Aorta (tissue), 5 donors: ENCODE results near the gene FBLN5. TPM values are rescaled to one million over a fixed set of nuclear protein-coding genes. Genes with fewer than 3 reads are reported as not detected.
"Not testable (repeated sequence)": the region's sequence is repeated elsewhere in the genome, so short reads cannot be mapped to it uniquely, and the experiment has no call there.

Experiments
- ATAC-seq: fragments of 200-7000 bp; cut with Tn5 transposase; one replicate; pipeline ENCODE4 v1.9.1; 2022; ENCODE audit warnings: moderate library complexity; ENCODE audit not compliant: low FRiP score
- DNase-seq, 2 donors: peaks; one replicate each; pipeline ENCODE4 v3.0.0-alpha.2; 2020
- H3K27ac ChIP-seq, 2 donors: one replicate each; pipeline ENCODE4 v1.5.1; 2013; ENCODE audit warnings: low read length in 2 of 2, mild to moderate bottlenecking in 2 of 2, moderate library complexity in 2 of 2, control low read depth in 1 of 2, inconsistent platforms in 1 of 2, low read depth in 1 of 2
- H3K27me3 ChIP-seq, 2 donors: one replicate each; pipeline ENCODE4 v1.6.1; 2013; ENCODE audit warnings: control low read depth in 1 of 2, low read length in 1 of 2, mild to moderate bottlenecking in 1 of 2, moderate library complexity in 1 of 2; ENCODE audit not compliant: insufficient read depth in 2 of 2, control insufficient read depth in 1 of 2
- H3K36me3 ChIP-seq, 2 donors: one replicate each; pipeline ENCODE4 v1.6.1; 2013; ENCODE audit warnings: control low read depth in 1 of 2, low read length in 1 of 2, mild to moderate bottlenecking in 1 of 2; ENCODE audit not compliant: insufficient read depth in 2 of 2, control insufficient read depth in 1 of 2
- H3K4me1 ChIP-seq, 2 donors: one replicate each; pipeline ENCODE4 v1.6.1; 2013; ENCODE audit warnings: low read length in 2 of 2, control low read depth in 1 of 2, mild to moderate bottlenecking in 1 of 2, moderate library complexity in 1 of 2; ENCODE audit not compliant: insufficient read depth in 2 of 2, control insufficient read depth in 1 of 2
- H3K4me3 ChIP-seq, 2 donors: one replicate each; pipeline ENCODE4 v1.5.1; 2013; ENCODE audit warnings: low read length in 2 of 2, control low read depth in 1 of 2, mild to moderate bottlenecking in 1 of 2
- H3K9me3 ChIP-seq: one replicate; pipeline ENCODE4 v1.6.1; 2013; ENCODE audit warnings: mild to moderate bottlenecking, low read length; ENCODE audit not compliant: control insufficient read depth
- WGBS, 2 donors: extraction: QIAGEN DNeasy Blood & Tissue Kit; methylation state at CpG; one replicate each; pipeline ENCODE4 v1.1.7; 2013; 5-methylcytosine and 5-hydroxymethylcytosine counted together
- intact Hi-C, 2 donors: fragments of 100-400 bp; cut with DNase I; formaldehyde crosslinking; loops; one replicate each; pipeline versions ENCODE4 v1.14.2 to v1.15.0; 2022
- polyA plus RNA-seq, 2 donors: library from polyadenylated mRNA; stranded (reverse); fragments of 200-250 nt; gene quantifications; one replicate each; pipeline ENCODE4 v1.2.3, GENCODE V29; 2013
- total RNA-seq, 2 donors: library from RNA; stranded (reverse); fragmentation: NEBNext Ultra II Directional; extraction: Animal tissue kit (Norgen Biotek cat#: 25700); gene quantifications; one replicate each; pipeline ENCODE4 v1.2.1, GENCODE V29; 2021
- donor health status: healthy with polysubstance abuse.
- donor health status: Bipolar disorder and iron deficiency.
- donor health status: DM: no; HTN: no; CAD: no.
- donor health status: DM: no; HTN: no; CAD: no.
- donor health status: DM: yes; HTN: yes; CAD: no.

The FBLN5 gene
- total and polyA plus RNA-seq, 4 donors: 375 to 735 (median 419) TPM

DNA sequence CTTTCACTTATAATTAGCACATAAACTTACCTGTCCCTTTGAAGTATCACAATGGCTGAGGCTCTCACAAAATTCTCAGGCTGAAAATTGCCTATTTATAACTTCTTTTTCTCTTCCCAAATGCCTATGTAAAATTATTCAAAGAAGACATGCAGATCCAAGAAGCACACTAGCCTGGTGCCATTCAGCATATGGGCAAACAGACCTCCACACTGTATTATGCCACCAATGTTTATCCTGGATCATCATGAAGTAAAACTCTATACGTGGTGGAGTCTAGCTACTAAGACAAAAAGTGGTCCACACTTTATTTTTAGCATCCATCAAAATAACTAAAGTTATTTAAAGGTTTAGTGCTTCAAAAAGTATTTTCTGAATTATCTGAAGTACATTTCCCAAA, 95.9 kb downstream of the FBLN5 start:
- no peak for ATAC-seq
- H3K4me1 ChIP-seq: peaks cover 0 to 3% of the 10 kb centered on the region in 2 donors
- no peak overlapping the region for H3K27ac ChIP-seq
- H3K4me3 ChIP-seq: no peak overlapping the region
- WGBS, 2 donors: 2 to 9% methylated on average over 1 of the region's 1 CpG
- H3K36me3 ChIP-seq: no peaks in the 10 kb centered on the region
- H3K9me3 ChIP-seq: no peaks in the 10 kb centered on the region
- intact Hi-C loops: no loop called here
- H3K27me3 ChIP-seq: no peaks in the 10 kb centered on the region
- DNase-seq: no peak

DNA sequence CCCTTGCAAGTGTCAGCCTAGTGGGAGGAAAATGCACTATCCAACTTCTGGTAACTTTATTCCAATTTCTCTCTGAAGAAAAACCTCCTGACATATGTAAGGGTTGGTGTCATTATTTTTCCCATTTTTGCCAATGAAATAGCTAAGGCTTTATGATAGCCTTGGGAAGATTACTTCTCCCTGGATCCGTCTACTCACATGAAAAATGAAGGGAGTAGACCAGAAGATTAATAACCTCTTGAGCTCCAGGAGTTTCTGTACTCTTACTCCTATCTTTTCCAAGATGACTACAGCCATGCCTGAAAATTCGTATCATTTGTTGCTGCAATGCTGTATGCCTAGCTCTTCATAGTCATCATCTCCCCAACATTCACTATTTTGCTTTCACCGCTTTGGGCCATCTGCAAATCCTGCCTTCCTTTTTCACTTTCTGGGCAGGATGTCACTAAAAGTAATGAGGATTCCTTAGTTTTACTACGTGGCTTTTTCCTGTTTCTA, 98.9 kb downstream of the FBLN5 start:
- Histone ChIP-seq H3K4me1 (peaks cover 0 to 3% of the 10 kb centered on the region in 2 donors), H3K9me3 (no peaks in the 10 kb centered on the region), H3K4me3 (no peak overlapping the region), H3K27ac (no peak overlapping the region), H3K36me3 (no peaks in the 10 kb centered on the region), H3K27me3 (no peaks in the 10 kb centered on the region)
- intact Hi-C loops: no loop called here
- WGBS, 2 donors: 87 to 89% methylated on average over 4 of the region's 4 CpGs
- no peak for DNase-seq
- no peak for ATAC-seq

DNA sequence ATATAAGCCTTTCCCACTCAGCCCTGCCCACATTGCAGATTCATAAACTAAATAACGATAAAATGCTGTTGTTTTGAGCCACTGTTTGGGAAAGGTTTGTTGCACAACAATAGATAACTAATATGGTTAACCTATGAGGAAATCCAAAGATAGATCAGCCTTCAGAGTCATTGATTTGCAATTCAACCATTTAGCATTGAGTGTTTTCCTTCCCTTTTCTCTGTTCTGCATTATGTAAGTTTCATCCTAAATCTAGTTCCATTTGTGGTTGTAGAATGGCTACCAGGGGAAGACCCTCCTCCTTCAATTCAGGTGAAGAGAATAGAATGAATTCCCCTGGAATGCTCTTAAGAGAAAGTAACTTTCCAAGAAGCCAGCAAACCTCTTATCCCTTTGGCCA, 99.8 kb downstream of the FBLN5 start:
- WGBS, 2 donors: 88 to 90% methylated on average over 1 of the region's 1 CpG
- H3K27me3 ChIP-seq: no peaks in the 10 kb centered on the region

DNA sequence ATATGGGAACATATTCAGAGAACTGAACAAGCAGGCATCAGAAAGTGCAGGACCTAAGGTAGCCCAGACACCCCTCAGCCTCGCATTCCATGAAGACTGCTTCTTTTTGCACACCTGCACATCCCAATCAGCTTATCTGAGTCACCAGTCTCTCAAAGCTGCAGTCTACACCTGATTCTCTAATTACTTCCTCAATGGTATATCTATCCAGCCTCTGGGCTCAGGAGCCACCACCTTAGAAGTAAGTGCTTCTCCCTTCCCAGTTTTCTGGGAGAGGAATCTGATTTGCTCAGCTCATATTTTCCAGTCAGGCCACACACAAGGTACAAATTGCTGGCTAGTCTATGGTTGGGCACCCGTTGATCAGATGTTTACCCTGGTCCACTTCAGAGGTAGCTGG, 101.8 kb downstream of the FBLN5 start:
- 86 to 89% methylated on average over 2 of the region's 2 CpGs for WGBS, 2 donors
- intact Hi-C loops: no loop called here
- ATAC-seq (no peak), DNase-seq (no peak)
- H3K36me3 ChIP-seq: no peaks in the 10 kb centered on the region
- no peak overlapping the region for H3K27ac ChIP-seq
- H3K9me3 ChIP-seq: no peaks in the 10 kb centered on the region
- H3K4me3 ChIP-seq: no peak overlapping the region
- peaks cover 0 to 5% of the 10 kb centered on the region in 2 donors for H3K4me1 ChIP-seq
- H3K27me3 ChIP-seq: no peaks in the 10 kb centered on the region

More for the DNA sequence above, 99.8 kb downstream of the FBLN5 start:
- Histone ChIP-seq H3K9me3 (no peaks in the 10 kb centered on the region), H3K36me3 (no peaks in the 10 kb centered on the region), H3K4me1 (peaks cover 0 to 3% of the 10 kb centered on the region in 2 donors), H3K4me3 (no peak overlapping the region), H3K27ac (no peak overlapping the region)
- intact Hi-C loops: no loop called here
- no peak for ATAC-seq
- no peak for DNase-seq

GRCh38 chr14:91845056-91845455, 102.4 kb downstream of the FBLN5 start:
- H3K4me1 ChIP-seq, H3K9me3 ChIP-seq, ATAC-seq, intact Hi-C loops, H3K27ac ChIP-seq, DNase-seq, H3K36me3 ChIP-seq, H3K4me3 ChIP-seq, H3K27me3 ChIP-seq: not testable (repeated sequence)
- 93 to 99% methylated on average over 8 of the region's 8 CpGs for WGBS, 2 donors

DNA sequence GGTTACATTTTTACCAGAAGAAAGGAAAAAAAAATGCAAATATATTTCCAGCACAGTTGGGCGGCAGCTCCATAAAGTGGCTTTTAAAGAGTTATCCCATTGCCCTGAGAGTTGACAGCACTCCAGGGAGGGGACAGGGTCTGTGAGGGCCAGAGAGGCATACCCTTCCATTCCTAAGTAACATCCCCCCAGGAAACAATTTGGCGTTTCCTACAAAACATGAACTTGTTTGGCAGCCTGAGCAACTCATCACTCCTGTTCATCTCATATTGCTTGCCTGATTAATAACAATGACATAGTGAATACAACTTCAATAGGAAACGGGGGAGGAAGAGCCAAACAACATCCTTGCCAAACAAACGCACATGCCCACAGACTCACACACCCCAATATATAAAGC, 103.5 kb downstream of the FBLN5 start:
- H3K27ac ChIP-seq: no peak overlapping the region
- H3K4me1 ChIP-seq: peaks cover 0 to 5% of the 10 kb centered on the region in 2 donors
- H3K36me3 ChIP-seq: no peaks in the 10 kb centered on the region
- WGBS, 2 donors: 89 to 90% methylated on average over 4 of the region's 4 CpGs
- H3K27me3 ChIP-seq: no peaks in the 10 kb centered on the region
- DNase-seq (no peak), ATAC-seq (no peak)
- intact Hi-C loops: loop anchor here in 1 of 2 donors (5.0 kb wide), 1 partner anchor 48 kb away; no protein-coding TSS in a partner anchor
- no peaks in the 10 kb centered on the region for H3K9me3 ChIP-seq
- no peak overlapping the region for H3K4me3 ChIP-seq

- no peaks in the 10 kb centered on the region for H3K9me3 ChIP-seq
- no peak for DNase-seq
- no peaks in the 10 kb centered on the region for H3K36me3 ChIP-seq
- no peak overlapping the region for H3K4me3 ChIP-seq
- intact Hi-C loops: loop anchor here in 1 of 2 donors (5.0 kb wide), 1 partner anchor 49 kb away; no protein-coding TSS in a partner anchor
- no peak overlapping the region for H3K27ac ChIP-seq
- ATAC-seq: no peak
- H3K4me1 ChIP-seq: peaks cover 0 to 5% of the 10 kb centered on the region in 2 donors
- no peaks in the 10 kb centered on the region for H3K27me3 ChIP-seq
- 28 to 56% methylated on average over 4 of the region's 4 CpGs for WGBS, 2 donors
Measured at GRCh38 chr14:91843437-91843836, 104.1 kb downstream of the FBLN5 start.

- Histone ChIP-seq H3K36me3 (no peaks in the 10 kb centered on the region), H3K4me1 (peaks cover 5 to 6% of the 10 kb centered on the region in 2 donors), H3K27ac (peak overlapping the region; percentile 81 to 94), H3K4me3 (peak overlapping the region; percentile 65 to 98), H3K9me3 (no peaks in the 10 kb centered on the region), H3K27me3 (no peaks in the 10 kb centered on the region)
- DNase-seq: no peak
- no peak for ATAC-seq
- intact Hi-C loops: loop anchor here in 1 of 2 donors (5.0 kb wide), 1 partner anchor 51 kb away; no protein-coding TSS in a partner anchor
Measured at GRCh38 chr14:91841065-91841464, 106.4 kb downstream of the FBLN5 start.

GRCh38 chr14:91839749-91840148, 107.7 kb downstream of the FBLN5 start:
- Histone ChIP-seq H3K27me3 (no peaks in the 10 kb centered on the region), H3K36me3 (no peaks in the 10 kb centered on the region), H3K27ac (peak overlapping the region in 1 of 2 donors; percentile 58), H3K9me3 (no peaks in the 10 kb centered on the region), H3K4me1 (peaks cover 5 to 6% of the 10 kb centered on the region in 2 donors), H3K4me3 (peak overlapping the region; percentile 65 to 98)
- 89 to 94% methylated on average over 1 of the region's 1 CpG for WGBS, 2 donors
- DNase-seq: no peak
- intact Hi-C loops: loop anchor here (5.0 kb wide), 3 partner anchors 33 to 58 kb away; no protein-coding TSS in a partner anchor
- ATAC-seq: no peak
